GM12878 (cell line): ENCODE results near the gene CARD11. TPM values are rescaled to one million over a fixed set of nuclear protein-coding genes. Genes with fewer than 3 reads are reported as not detected.

ENCODE experiments used
- ATAC-seq: fragments of 200-7000 bp; cut with Tn5 transposase; 3 replicates; pipeline ENCODE4 v1.9.1; 2020; ENCODE audit warnings: mild to moderate bottlenecking, moderate library complexity
- BruUV-seq: library from RNA; stranded (reverse); fragments of 400-500 nt; replicated peaks from 2 replicates; lab custom pipeline; 2021; lab: Mats Ljungman, UMichigan
- CTCF ChIA-PET: fragments of 300-600 bp; sonication (Branson Sonifier 250); formaldehyde crosslinking; extraction: SDS; loops from one replicate; lab custom pipeline; 2021; ENCODE audit warnings: inconsistent platforms; lab: Yijun Ruan, JAX
- POLR2A ChIA-PET: fragments of 350-600 bp; formaldehyde crosslinking; extraction: SDS; loops from one replicate; lab custom pipeline; 2021; ENCODE audit warnings: inconsistent platforms; lab: Charles Lee
- RAD21 ChIA-PET: fragments of 300-600 bp; sonication (Branson Sonifier 250); formaldehyde crosslinking; loops from one replicate; lab custom pipeline; 2023; ENCODE audit warnings: antibody characterized with exemption; ENCODE audit not compliant: unreplicated experiment; lab: Charles Lee
- SMC1A ChIA-PET: fragments of 300-600 bp; sonication (Branson Sonifier 250); formaldehyde crosslinking; loops from one replicate; lab custom pipeline; 2023; ENCODE audit not compliant: unreplicated experiment, uncharacterized antibody; lab: Charles Lee
- DNase-seq: peaks from one replicate; pipeline ENCODE4 v3.0.0-alpha.2; 2011; ENCODE audit warnings: low read depth, low spot score
- FAIRE-seq: peaks from 3 replicates; lab custom pipeline; 2011; peaks lifted over from hg19 to GRCh38; lab: Jason Lieb, UNC
- H2AFZ ChIP-seq: 2 replicates; pipeline ENCODE4 v1.6.0; 2011; ENCODE audit warnings: low read depth, low read length, control low read depth; ENCODE audit not compliant: control insufficient read depth
- H3K27ac ChIP-seq: 2 replicates; pipeline ENCODE4 v1.5.1; 2011; ENCODE audit warnings: control low read depth; ENCODE audit not compliant: control insufficient read depth, insufficient read depth
- H3K27me3 ChIP-seq, 2 experiments: replicated peaks in 1 of 2; 2 replicates each; pipeline versions ENCODE4 v1.6.0 to v1.6.1; 2011; ENCODE audit warnings: low read length in 1 of 2; ENCODE audit not compliant: control insufficient read depth in 2 of 2, insufficient read depth in 2 of 2
- H3K36me3 ChIP-seq, 2 experiments: 2 replicates each; pipeline ENCODE4 v1.5.1; 2011; ENCODE audit warnings: low read length in 1 of 2; ENCODE audit not compliant: control insufficient read depth in 2 of 2, insufficient read depth in 2 of 2
- H3K4me1 ChIP-seq: 2 replicates; pipeline ENCODE4 v1.6.1; 2011; ENCODE audit warnings: mild to moderate bottlenecking, low read length, moderate library complexity, mixed read lengths; ENCODE audit not compliant: control insufficient read depth, insufficient read depth
- H3K4me2 ChIP-seq: 2 replicates; pipeline ENCODE4 v1.6.0; 2011; ENCODE audit warnings: control low read depth; ENCODE audit not compliant: control insufficient read depth, insufficient read depth
- H3K4me3 ChIP-seq: fragments of 200-600 bp; sonication (generic); 2 replicates; pipeline ENCODE4 v1.5.1; 2016
- H3K79me2 ChIP-seq: 2 replicates; pipeline ENCODE4 v1.6.0; 2011; ENCODE audit warnings: low read length; ENCODE audit not compliant: control insufficient read depth, insufficient read depth
- H3K9ac ChIP-seq: 2 replicates; pipeline ENCODE4 v1.8.0; 2011; ENCODE audit warnings: low read length, control low read depth, mixed read lengths; ENCODE audit not compliant: control insufficient read depth, insufficient read depth
- H3K9me3 ChIP-seq: replicated peaks from 3 replicates; pipeline ENCODE4 v1.5.1; 2011; ENCODE audit warnings: mild to moderate bottlenecking, low read length; ENCODE audit not compliant: control insufficient read depth, insufficient read depth
- H4K20me1 ChIP-seq: 2 replicates; pipeline ENCODE4 v1.6.0; 2011; ENCODE audit not compliant: control insufficient read depth, insufficient read depth
- ZNF687 ChIP-seq: fragments of 450-650 bp; IDR thresholded peaks from 2 replicates; pipeline ENCODE4 v1.6.1; 2017; ENCODE audit warnings: mild to moderate bottlenecking, moderate library complexity
- WGBS: methylation state at CpG from one replicate; pipeline ENCODE4 v1.1.6; 2016; ENCODE audit warnings: low lambda C conversion rate; ENCODE audit not compliant: insufficient replicate concordance, insufficient coverage; ENCODE audit errors: missing lambda C conversion rate; 5-methylcytosine and 5-hydroxymethylcytosine counted together
- in situ Hi-C: fragments of 300-500 bp; cut with MboI; formaldehyde crosslinking; loops from 9 replicates; pipeline ENCODE4 v1.14.3; 2018; ENCODE audit warnings: mixed read lengths
- intact Hi-C: fragments of 100-400 bp; cut with micrococcal nuclease; formaldehyde crosslinking; loops from one replicate; pipeline ENCODE4 v1.14.2; 2022; ENCODE audit not compliant: unreplicated experiment
- polyA plus RNA-seq, 11 experiments: library from polyadenylated mRNA; depleted of rRNA in 4 of 11; unstranded in 6 of 11; stranded (reverse) in 5 of 11; fragments of >200 nt; fragmentation: Nextera tagmentation in 4 of 11; fragmentation: Illumina TruSeq in 1 of 11; extraction: Ambion mirVana in 4 of 11; extraction: Trizol in 1 of 11; gene quantifications; 1 replicate in 1 of 11; 2 replicates in 10 of 11; pipeline versions ENCODE4 v1.2.1 to v1.2.3, GENCODE V29; 2011 to 2016; ENCODE audit warnings: inconsistent platforms in 2 of 11, missing spikeins in 2 of 11, low read depth in 1 of 11
- total RNA-seq, 4 experiments: library from RNA; depleted of rRNA in 3 of 4; stranded (reverse); fragments of >200 nt in 3 of 4; fragmentation: Illumina TruSeq in 1 of 4; extraction: Trizol in 1 of 4; gene quantifications; 2 replicates each; pipeline versions ENCODE4 v1.2.1 to v1.2.3, GENCODE V29; 2013 to 2021
- TF ChIP-seq, protein P1 (sequence below): fragments of 450-650 bp; conservative IDR thresholded peaks from 2 replicates; pipeline ENCODE4 v1.6.1; 2017; ENCODE audit warnings: mild to moderate bottlenecking, moderate library complexity

CARD11 gene
- total and polyA plus RNA-seq, 10 of the 15 experiments (the other 5 are each of a cell fraction or from before 2014, with no cell fraction given) = 0.27 to 72.0 (median 28.4) TPM

DNA sequence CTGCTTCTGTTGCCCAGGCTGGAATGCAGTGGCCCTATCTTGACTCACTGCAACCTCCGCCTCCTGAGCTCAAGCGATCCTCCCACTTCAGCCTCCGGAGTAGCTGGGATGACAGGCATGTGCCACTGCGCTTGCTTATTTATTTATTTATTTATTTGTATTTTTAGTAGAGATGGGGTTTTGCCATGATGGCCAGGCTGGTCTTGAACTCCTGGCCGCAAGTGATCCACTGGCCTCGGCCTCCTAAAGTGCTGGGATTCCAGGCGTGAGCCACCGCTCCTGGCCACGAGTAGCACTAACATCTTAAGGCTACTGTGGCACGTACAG, 70.9 kb downstream of the CARD11 start:
- ChIA-PET RAD21 (interaction anchor here (0.8 to 1.1 kb wide), 2 partner anchors 69 to 78 kb away, joined by 3 to 4 read pairs; no protein-coding TSS in a partner anchor), POLR2A (no interaction called here)
- FAIRE-seq = no peak

More for the DNA sequence above, 70.9 kb downstream of the CARD11 start:
- no peaks in the 10 kb centered on the region; the same call in 2 of the 3 replicates for H3K9me3 ChIP-seq
- no peaks in the 10 kb centered on the region for H4K20me1 ChIP-seq
- H3K4me2 ChIP-seq = peak overlapping the region; percentile 61; the same call in 1 of the 2 replicates
- no peaks in the 10 kb centered on the region for H3K27me3 ChIP-seq
- SMC1A ChIA-PET = interaction anchor here (1.3 to 3.5 kb wide), 4 partner anchors 69 to 96 kb away, joined by 3 to 12 read pairs (median 7); no protein-coding TSS in a partner anchor
- CTCF ChIA-PET = interaction anchor here (0.6 to 1.4 kb wide), 4 partner anchors 78 to 120 kb away, joined by 3 to 4 read pairs (median 4); no protein-coding TSS in a partner anchor
- TF ChIP-seq, protein P1, sequence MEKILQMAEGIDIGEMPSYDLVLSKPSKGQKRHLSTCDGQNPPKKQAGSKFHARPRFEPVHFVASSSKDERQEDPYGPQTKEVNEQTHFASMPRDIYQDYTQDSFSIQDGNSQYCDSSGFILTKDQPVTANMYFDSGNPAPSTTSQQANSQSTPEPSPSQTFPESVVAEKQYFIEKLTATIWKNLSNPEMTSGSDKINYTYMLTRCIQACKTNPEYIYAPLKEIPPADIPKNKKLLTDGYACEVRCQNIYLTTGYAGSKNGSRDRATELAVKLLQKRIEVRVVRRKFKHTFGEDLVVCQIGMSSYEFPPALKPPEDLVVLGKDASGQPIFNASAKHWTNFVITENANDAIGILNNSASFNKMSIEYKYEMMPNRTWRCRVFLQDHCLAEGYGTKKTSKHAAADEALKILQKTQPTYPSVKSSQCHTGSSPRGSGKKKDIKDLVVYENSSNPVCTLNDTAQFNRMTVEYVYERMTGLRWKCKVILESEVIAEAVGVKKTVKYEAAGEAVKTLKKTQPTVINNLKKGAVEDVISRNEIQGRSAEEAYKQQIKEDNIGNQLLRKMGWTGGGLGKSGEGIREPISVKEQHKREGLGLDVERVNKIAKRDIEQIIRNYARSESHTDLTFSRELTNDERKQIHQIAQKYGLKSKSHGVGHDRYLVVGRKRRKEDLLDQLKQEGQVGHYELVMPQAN = no peak
- TF ChIP-seq ZNF687 = no peak
- peaks cover 25% of the 10 kb centered on the region for H3K4me1 ChIP-seq
- intact Hi-C loops (no loop called here), in situ Hi-C loops (no loop called here)
- H3K79me2 ChIP-seq = peaks cover 3% of the 10 kb centered on the region
- ATAC-seq (no peak), DNase-seq (no peak)
- BruUV-seq = no TSS peak
- H3K9ac ChIP-seq = no peak overlapping the region
- WGBS = 97% methylated on average over 10 of the region's 10 CpGs
- peaks cover 0 to 2% of the 10 kb centered on the region in 2 experiments; a peak in 1 of 4 replicates for H3K36me3 ChIP-seq
- H3K4me3 ChIP-seq = no peak overlapping the region
- H3K27ac ChIP-seq = no peak overlapping the region
- H2AFZ ChIP-seq = no peak overlapping the region
